ENCODE measurements around the gene ROR1.
A peak's percentile ranks its signal among the peaks of the same experiment; 100 is the strongest.

ROR1 gene

GRCh38 chr1:63774617-63775417 lies 1.0 kb downstream of the ROR1 start (continued):
- TF ChIP-seq, protein P1, sequence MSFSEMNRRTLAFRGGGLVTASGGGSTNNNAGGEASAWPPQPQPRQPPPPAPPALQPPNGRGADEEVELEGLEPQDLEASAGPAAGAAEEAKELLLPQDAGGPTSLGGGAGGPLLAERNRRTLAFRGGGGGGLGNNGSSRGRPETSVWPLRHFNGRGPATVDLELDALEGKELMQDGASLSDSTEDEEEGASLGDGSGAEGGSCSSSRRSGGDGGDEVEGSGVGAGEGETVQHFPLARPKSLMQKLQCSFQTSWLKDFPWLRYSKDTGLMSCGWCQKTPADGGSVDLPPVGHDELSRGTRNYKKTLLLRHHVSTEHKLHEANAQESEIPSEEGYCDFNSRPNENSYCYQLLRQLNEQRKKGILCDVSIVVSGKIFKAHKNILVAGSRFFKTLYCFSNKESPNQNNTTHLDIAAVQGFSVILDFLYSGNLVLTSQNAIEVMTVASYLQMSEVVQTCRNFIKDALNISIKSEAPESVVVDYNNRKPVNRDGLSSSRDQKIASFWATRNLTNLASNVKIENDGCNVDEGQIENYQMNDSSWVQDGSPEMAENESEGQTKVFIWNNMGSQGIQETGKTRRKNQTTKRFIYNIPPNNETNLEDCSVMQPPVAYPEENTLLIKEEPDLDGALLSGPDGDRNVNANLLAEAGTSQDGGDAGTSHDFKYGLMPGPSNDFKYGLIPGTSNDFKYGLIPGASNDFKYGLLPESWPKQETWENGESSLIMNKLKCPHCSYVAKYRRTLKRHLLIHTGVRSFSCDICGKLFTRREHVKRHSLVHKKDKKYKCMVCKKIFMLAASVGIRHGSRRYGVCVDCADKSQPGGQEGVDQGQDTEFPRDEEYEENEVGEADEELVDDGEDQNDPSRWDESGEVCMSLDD (tag by site-specific recombination; IDR thresholded peaks at IDR 0.05): no peak
- TF ChIP-seq, protein P2, sequence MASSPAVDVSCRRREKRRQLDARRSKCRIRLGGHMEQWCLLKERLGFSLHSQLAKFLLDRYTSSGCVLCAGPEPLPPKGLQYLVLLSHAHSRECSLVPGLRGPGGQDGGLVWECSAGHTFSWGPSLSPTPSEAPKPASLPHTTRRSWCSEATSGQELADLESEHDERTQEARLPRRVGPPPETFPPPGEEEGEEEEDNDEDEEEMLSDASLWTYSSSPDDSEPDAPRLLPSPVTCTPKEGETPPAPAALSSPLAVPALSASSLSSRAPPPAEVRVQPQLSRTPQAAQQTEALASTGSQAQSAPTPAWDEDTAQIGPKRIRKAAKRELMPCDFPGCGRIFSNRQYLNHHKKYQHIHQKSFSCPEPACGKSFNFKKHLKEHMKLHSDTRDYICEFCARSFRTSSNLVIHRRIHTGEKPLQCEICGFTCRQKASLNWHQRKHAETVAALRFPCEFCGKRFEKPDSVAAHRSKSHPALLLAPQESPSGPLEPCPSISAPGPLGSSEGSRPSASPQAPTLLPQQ (tag by site-specific recombination; IDR thresholded peaks at IDR 0.05): 0 out of 2 replicates have a peak, but pooled peaks have one; percentile 25
- peak; percentile 86 for TF ChIP-seq ZNF600 (tag by site-specific recombination; IDR thresholded peaks at IDR 0.05)
- no peak for TF ChIP-seq ZNF404 (tag by site-specific recombination; IDR thresholded peaks at IDR 0.05)
- no peak for TF ChIP-seq REPIN1 (tag by site-specific recombination; IDR thresholded peaks at IDR 0.05; ENCODE audit: low read depth)
- TF ChIP-seq ZNF37A (tag by site-specific recombination; IDR thresholded peaks at IDR 0.05): no peak
- TF ChIP-seq SP3 (tag by site-specific recombination; IDR thresholded peaks at IDR 0.05): 0 out of 2 replicates have a peak, but pooled peaks have one; percentile 21
- peak; percentile 44 for TF ChIP-seq KLF16 (tag by site-specific recombination; IDR thresholded peaks at IDR 0.05)
- TF ChIP-seq ZNF335 (tag by site-specific recombination; conservative IDR thresholded peaks at IDR 0.05): peak; percentile 96
- no peak for TF ChIP-seq ZNF529 (tag by site-specific recombination; IDR thresholded peaks at IDR 0.05; ENCODE audit: insufficient replicate concordance)
- 0 out of 2 replicates have a peak, but pooled peaks have one; percentile 11 for TF ChIP-seq ZFP69B (tag by site-specific recombination; IDR thresholded peaks at IDR 0.05)
- no peak for TF ChIP-seq ZNF211 (tag by site-specific recombination; IDR thresholded peaks at IDR 0.05; ENCODE audit: low read depth)
- TF ChIP-seq ZNF777 (tag by site-specific recombination; IDR thresholded peaks at IDR 0.05; ENCODE audit: borderline replicate concordance): no peak
- peak; percentile 13; the same call in 1 of the 2 replicates for TF ChIP-seq KLF10 (tag by site-specific recombination; IDR thresholded peaks at IDR 0.05)
- no peak for TF ChIP-seq ZNF48 (tag by site-specific recombination; IDR thresholded peaks at IDR 0.05)
- no peak for TF ChIP-seq ZNF610 (tag by site-specific recombination; IDR thresholded peaks at IDR 0.05; ENCODE audit: borderline replicate concordance)
- no peak for TF ChIP-seq ZNF214 (tag by site-specific recombination; IDR thresholded peaks at IDR 0.05; ENCODE audit: borderline replicate concordance)
- no peak for TF ChIP-seq OVOL3 (tag by site-specific recombination; IDR thresholded peaks at IDR 0.05)
- TF ChIP-seq KLF17 (tag by site-specific recombination; IDR thresholded peaks at IDR 0.05): peak; percentile 29; the same call in 1 of the 2 replicates
- no peak for TF ChIP-seq ZNF394 (tag by site-specific recombination; IDR thresholded peaks at IDR 0.05; ENCODE audit: borderline replicate concordance)
- no peak for TF ChIP-seq ZNF518A (tag by site-specific recombination; conservative IDR thresholded peaks at IDR 0.05; ENCODE audit: low read depth)
- TF ChIP-seq PATZ1 (tag by site-specific recombination; IDR thresholded peaks at IDR 0.05): peak; percentile 86
- TF ChIP-seq ZEB2 (tag by site-specific recombination; IDR thresholded peaks at IDR 0.05): peak; percentile 54; the same call in 1 of the 2 replicates
- peak; percentile 22; the same call in 1 of the 2 replicates for TF ChIP-seq ZSCAN30 (tag by site-specific recombination; IDR thresholded peaks at IDR 0.05)

Measured in HEK293 (cell line).